Gastrocnemius medialis (tissue), 4 donors: ENCODE results near the gene ADGRB3.

Experiments used
- CTCF ChIP-seq, 5 experiments: fragments of 450-650 bp in 3 of 5; fragments of 200-600 bp in 2 of 5; sonication (generic) in 2 of 5; IDR thresholded peaks in 4 of 5; conservative IDR thresholded peaks in 1 of 5; 1 replicate in 4 of 5; 2 replicates in 1 of 5; pipeline ENCODE4 v1.5.1; 2016 to 2019; ENCODE audit warnings: antibody characterized with exemption in 5 of 5, mild to moderate bottlenecking in 3 of 5, moderate library complexity in 3 of 5
- POLR2A ChIP-seq, 2 donors: fragments of 450-650 bp; IDR thresholded peaks; one replicate each; pipeline ENCODE4 v1.6.1; 2017; ENCODE audit warnings: antibody characterized with exemption in 2 of 2, mild to moderate bottlenecking in 2 of 2, moderate library complexity in 2 of 2

- TF ChIP-seq CTCF (IDR thresholded peaks at IDR 0.05 in 4 of 5, conservative IDR thresholded peaks at IDR 0.05 in 1 of 5) (no peak), POLR2A (IDR thresholded peaks at IDR 0.05) (no peak)
Measured at GRCh38 chr6:68880050-68880813, 245.2 kb downstream of the ADGRB3 start.
